ENCODE data around the gene RBL2. TPM values are rescaled to one million over a fixed set of nuclear protein-coding genes. Genes with fewer than 3 reads are reported as not detected.
"Not testable (repeated sequence)": the region's sequence is repeated elsewhere in the genome, so short reads cannot be mapped to it uniquely, and the experiment has no call there.

Gene RBL2
- total RNA-seq, 4 donors from 2014 or later, result 31.8 to 88.1 (median 45.3) TPM

GRCh38 chr16:53414381-53414780, 19.9 kb upstream of the RBL2 start:
- no peak for DNase-seq
- no peaks in the 10 kb centered on the region for H3K9me3 ChIP-seq
- intact Hi-C loops (cut with DNase I), result no loop called here
- H3K4me1 ChIP-seq, result peaks cover 0 to 31% (median 0%) of the 10 kb centered on the region in 3 donors
- no peaks in the 10 kb centered on the region for H3K36me3 ChIP-seq
- peak overlapping the region in 1 of 4 donors; percentile 21 for H3K27ac ChIP-seq
- WGBS, 2 donors, result 66 to 74% methylated on average over 12 to 13 of the region's 16 CpGs
- TF ChIP-seq POLR2A (IDR thresholded peaks at IDR 0.05) (no peak), CTCF (IDR thresholded peaks at IDR 0.05) (no peak)
- no peaks in the 10 kb centered on the region for H3K27me3 ChIP-seq
- H3K4me3 ChIP-seq, result no peak overlapping the region

GRCh38 chr16:53415504-53415903, 18.8 kb upstream of the RBL2 start:
- peaks cover 0 to 36% (median 0%) of the 10 kb centered on the region in 3 donors for H3K4me1 ChIP-seq
- DNase-seq, result no peak
- intact Hi-C loops (cut with DNase I), result no loop called here
- 9 to 25% methylated on average over 4 of the region's 4 CpGs for WGBS, 2 donors
- H3K27ac ChIP-seq, result peak overlapping the region in 1 of 4 donors; percentile 21
- TF ChIP-seq POLR2A (IDR thresholded peaks at IDR 0.05) (no peak), CTCF (IDR thresholded peaks at IDR 0.05) (no peak)
- H3K4me3 ChIP-seq, result no peak overlapping the region
- no peaks in the 10 kb centered on the region for H3K36me3 ChIP-seq
- H3K9me3 ChIP-seq, result no peaks in the 10 kb centered on the region
- H3K27me3 ChIP-seq, result no peaks in the 10 kb centered on the region

- intact Hi-C loops (cut with DNase I), result no loop called here
- 61% methylated on average over 4 of the region's 4 CpGs for WGBS, 2 donors
Observed at GRCh38 chr16:53417011-53417410, 17.3 kb upstream of the RBL2 start.

GRCh38 chr16:53417976-53418375, 16.3 kb upstream of the RBL2 start:
- intact Hi-C loops (cut with DNase I), result no loop called here
- H3K27ac ChIP-seq, result peak overlapping the region in 2 of 4 donors; percentile 23 to 68
- WGBS, 2 donors, result 95 to 97% methylated on average over 6 to 7 of the region's 7 CpGs
- no peak for DNase-seq
- no peaks in the 10 kb centered on the region for H3K27me3 ChIP-seq
- peaks cover 0 to 36% (median 0%) of the 10 kb centered on the region in 3 donors for H3K4me1 ChIP-seq
- H3K36me3 ChIP-seq, result no peaks in the 10 kb centered on the region
- H3K4me3 ChIP-seq, result no peak overlapping the region
- no peaks in the 10 kb centered on the region for H3K9me3 ChIP-seq
- TF ChIP-seq POLR2A (IDR thresholded peaks at IDR 0.05), result no peak
- TF ChIP-seq CTCF (IDR thresholded peaks at IDR 0.05), result no peak

More at GRCh38 chr16:53417011-53417410, 17.3 kb upstream of the RBL2 start:
- TF ChIP-seq POLR2A (IDR thresholded peaks at IDR 0.05) (no peak), CTCF (IDR thresholded peaks at IDR 0.05) (no peak)
- Histone ChIP-seq H3K9me3 (no peaks in the 10 kb centered on the region), H3K4me3 (no peak overlapping the region), H3K4me1 (peaks cover 0 to 36% (median 0%) of the 10 kb centered on the region in 3 donors), H3K27ac (peak overlapping the region in 2 of 4 donors; percentile 1 to 49), H3K27me3 (no peaks in the 10 kb centered on the region), H3K36me3 (no peaks in the 10 kb centered on the region)
- no peak for DNase-seq

GRCh38 chr16:53419383-53419709, 14.9 kb upstream of the RBL2 start:
- H3K4me3 ChIP-seq; H3K36me3 ChIP-seq; intact Hi-C loops (cut with DNase I); DNase-seq; H3K27me3 ChIP-seq: not testable (repeated sequence)
- WGBS, 2 donors, result 50 to 74% methylated on average over 2 of the region's 2 CpGs
- peaks cover 0 to 36% (median 0%) of the 10 kb centered on the region in 3 donors for H3K4me1 ChIP-seq
- H3K9me3 ChIP-seq, result peaks cover 0 to 10% (median 3%) of the 10 kb centered on the region in 3 donors
- H3K27ac ChIP-seq, result peak overlapping the region in 3 of 4 donors; percentile 50 to 68 (median 62)

GRCh38 chr16:53421248-53421647, 13.0 kb upstream of the RBL2 start:
- no peak overlapping the region for H3K4me3 ChIP-seq
- no peaks in the 10 kb centered on the region for H3K36me3 ChIP-seq
- WGBS, 2 donors, result 99 to 100% methylated on average over 3 to 11 of the region's 24 CpGs
- no peak for DNase-seq
- peaks cover 0 to 10% (median 3%) of the 10 kb centered on the region in 3 donors for H3K9me3 ChIP-seq
- peaks cover 0 to 19% (median 0%) of the 10 kb centered on the region in 3 donors for H3K4me1 ChIP-seq
- intact Hi-C loops (cut with DNase I), result no loop called here
- no peaks in the 10 kb centered on the region for H3K27me3 ChIP-seq
- TF ChIP-seq POLR2A (IDR thresholded peaks at IDR 0.05), result no peak
- TF ChIP-seq CTCF (IDR thresholded peaks at IDR 0.05), result no peak
- no peak overlapping the region for H3K27ac ChIP-seq

GRCh38 chr16:53423968-53424367, 10.3 kb upstream of the RBL2 start:
- H3K36me3 ChIP-seq; intact Hi-C loops (cut with DNase I); DNase-seq; H3K4me3 ChIP-seq; H3K27me3 ChIP-seq; H3K27ac ChIP-seq: not testable (repeated sequence)
- peaks cover 0 to 13% (median 5%) of the 10 kb centered on the region in 3 donors for H3K4me1 ChIP-seq
- peaks cover 0 to 10% (median 3%) of the 10 kb centered on the region in 3 donors for H3K9me3 ChIP-seq
- 75 to 79% methylated on average over 1 of the region's 1 CpG for WGBS, 2 donors
